Endodermal cell (in vitro differentiated cells): Measurements from ENCODE around the gene COPS3. TPM values are rescaled to one million over a fixed set of nuclear protein-coding genes. Genes with fewer than 3 reads are reported as not detected.
A peak's percentile ranks its signal among the peaks of the same experiment; 100 is the strongest.

Source experiments
- DNase-seq: peaks from one replicate; pipeline ENCODE4 v3.0.0-alpha.2; 2017
- H3K27ac ChIP-seq: 2 replicates; pipeline ENCODE4 v1.5.1; 2013; ENCODE audit warnings: mild to moderate bottlenecking, low read depth, low read length, moderate library complexity
- H3K27me3 ChIP-seq: 2 replicates; pipeline ENCODE4 v1.6.1; 2013; ENCODE audit warnings: mild to moderate bottlenecking, low read length, moderate library complexity; ENCODE audit not compliant: insufficient read depth, control insufficient read depth, poor library complexity, severe bottlenecking
- H3K36me3 ChIP-seq: 2 replicates; pipeline ENCODE4 v1.7.0; 2013; ENCODE audit warnings: mild to moderate bottlenecking, low read length, moderate library complexity; ENCODE audit not compliant: control insufficient read depth, insufficient read depth
- H3K4me1 ChIP-seq: one replicate; pipeline ENCODE4 v1.7.0; 2013; ENCODE audit warnings: low read length; ENCODE audit not compliant: control insufficient read depth, insufficient read depth
- H3K4me3 ChIP-seq: 2 replicates; pipeline ENCODE4 v1.5.1; 2013; ENCODE audit warnings: mild to moderate bottlenecking, low read length, moderate library complexity
- H3K9ac ChIP-seq: 2 replicates; pipeline ENCODE4 v1.6.1; 2013; ENCODE audit warnings: mild to moderate bottlenecking, low read length, moderate library complexity; ENCODE audit not compliant: poor library complexity, severe bottlenecking; ENCODE audit errors: extremely low read depth
- H3K9me3 ChIP-seq: 2 replicates; pipeline ENCODE4 v1.6.1; 2013; ENCODE audit warnings: mild to moderate bottlenecking, low read length, moderate library complexity; ENCODE audit not compliant: control insufficient read depth
- H3K27ac Mint-ChIP-seq: 2 replicates; pipeline ENCODE4 v1.8.0; 2020; ENCODE audit warnings: mixed read lengths
- H3K27me3 Mint-ChIP-seq: 2 replicates; pipeline ENCODE4 v1.8.0; 2021; ENCODE audit warnings: mild to moderate bottlenecking, mixed read lengths; ENCODE audit not compliant: insufficient read depth
- H3K36me3 Mint-ChIP-seq: 2 replicates; pipeline ENCODE4 v1.8.0; 2020; ENCODE audit warnings: low read depth, mixed read lengths
- H3K4me1 Mint-ChIP-seq: 2 replicates; pipeline ENCODE4 v1.8.0; 2020; ENCODE audit warnings: mixed read lengths
- H3K4me3 Mint-ChIP-seq: 2 replicates; pipeline ENCODE4 v1.8.0; 2020; ENCODE audit warnings: mild to moderate bottlenecking, moderate library complexity, mixed read lengths
- H3K9me3 Mint-ChIP-seq: 2 replicates; pipeline ENCODE4 v1.8.0; 2020; ENCODE audit warnings: mild to moderate bottlenecking, mixed read lengths
- CTCF ChIP-seq: fragments of 200-600 bp; sonication (generic); conservative IDR thresholded peaks from 2 replicates; pipeline ENCODE4 v1.5.0; 2021; ENCODE audit warnings: antibody characterized with exemption, mild to moderate bottlenecking
- WGBS, 2 experiments: methylation state at CpG; one replicate each; pipeline versions ENCODE4 v1.1.5 to v1.1.7; 2013; ENCODE audit warnings: missing lambda C conversion rate in 2 of 2, mixed read lengths in 1 of 2; ENCODE audit not compliant: insufficient coverage in 1 of 2, insufficient read length in 1 of 2; 5-methylcytosine and 5-hydroxymethylcytosine counted together
- total RNA-seq, 2 donors: library from RNA; stranded (reverse); fragmentation: NEBNext Ultra II Directional in 1 of 2; extraction: Animal tissue kit (Norgen Biotek cat#: 25700) in 1 of 2; gene quantifications; 2 replicates in 1 of 2; 3 replicates in 1 of 2; pipeline ENCODE4 v1.2.1, GENCODE V29; 2021

COPS3 gene
- total RNA-seq, 2 donors from 2014 or later, result 63.1 to 67.5 TPM

- H3K4me3 Mint-ChIP-seq, result no peak overlapping the region
- H3K9me3 ChIP-seq, result no peaks in the 10 kb centered on the region
- peak; percentile 38 for DNase-seq
- H3K4me1 ChIP-seq, result no peaks in the 10 kb centered on the region
- no peak overlapping the region for H3K9ac ChIP-seq
- no peak for TF ChIP-seq CTCF
- no peaks in the 10 kb centered on the region for H3K27me3 ChIP-seq
- no peaks in the 10 kb centered on the region for H3K4me1 Mint-ChIP-seq
- H3K36me3 Mint-ChIP-seq, result no peaks in the 10 kb centered on the region
- no peak overlapping the region for H3K4me3 ChIP-seq
- no peak overlapping the region for H3K27ac ChIP-seq
- WGBS, 2 experiments, result 91 to 92% methylated on average over 8 to 13 of the region's 13 CpGs
- H3K27me3 Mint-ChIP-seq, result no peaks in the 10 kb centered on the region
- no peaks in the 10 kb centered on the region for H3K9me3 Mint-ChIP-seq
- no peak overlapping the region for H3K27ac Mint-ChIP-seq
- no peaks in the 10 kb centered on the region for H3K36me3 ChIP-seq
These were observed 45.3 kb upstream of the COPS3 start for GRCh38 chr17:17326275-17326875.

DNA sequence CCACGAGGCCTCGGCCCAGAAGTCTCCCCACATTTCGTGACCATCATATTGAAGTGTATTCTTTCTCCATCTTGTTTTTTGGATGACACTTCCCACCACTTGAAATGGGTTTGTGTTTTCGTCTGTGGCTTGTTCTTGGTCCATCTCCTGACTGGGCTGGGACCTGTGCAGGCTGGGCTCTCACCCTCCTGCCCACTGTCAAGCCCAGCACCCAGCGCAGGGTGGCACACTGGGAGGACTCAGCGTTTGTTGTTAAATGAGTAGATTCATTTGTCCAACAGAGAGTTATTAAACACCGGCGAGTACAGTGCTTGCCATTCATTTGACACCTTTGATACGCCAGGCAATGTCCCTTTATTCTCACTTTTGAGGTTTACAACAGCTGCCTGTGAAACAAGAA, 44.8 kb upstream of the COPS3 start:
- Histone ChIP-seq H3K9me3 (no peaks in the 10 kb centered on the region), H3K36me3 (no peaks in the 10 kb centered on the region), H3K27me3 (no peaks in the 10 kb centered on the region), H3K4me3 (no peak overlapping the region), H3K4me1 (no peaks in the 10 kb centered on the region), H3K27ac (no peak overlapping the region), H3K9ac (no peak overlapping the region)
- no peak overlapping the region for H3K4me3 Mint-ChIP-seq
- no peaks in the 10 kb centered on the region for H3K36me3 Mint-ChIP-seq
- H3K27me3 Mint-ChIP-seq, result no peaks in the 10 kb centered on the region
- WGBS, 2 experiments, result 91 to 96% methylated on average over 8 to 9 of the region's 9 CpGs
- no peaks in the 10 kb centered on the region for H3K4me1 Mint-ChIP-seq
- no peak for TF ChIP-seq CTCF
- no peak for DNase-seq
- H3K27ac Mint-ChIP-seq, result no peak overlapping the region
- H3K9me3 Mint-ChIP-seq, result no peaks in the 10 kb centered on the region

- Histone ChIP-seq H3K4me3 (no peak overlapping the region), H3K27me3 (no peaks in the 10 kb centered on the region), H3K36me3 (no peaks in the 10 kb centered on the region), H3K27ac (no peak overlapping the region), H3K9ac (no peak overlapping the region), H3K4me1 (no peaks in the 10 kb centered on the region), H3K9me3 (no peaks in the 10 kb centered on the region)
- H3K27ac Mint-ChIP-seq, result no peak overlapping the region
- WGBS, 2 experiments, result 90 to 94% methylated on average over 10 of the region's 10 CpGs
- H3K36me3 Mint-ChIP-seq, result no peaks in the 10 kb centered on the region
- no peaks in the 10 kb centered on the region for H3K9me3 Mint-ChIP-seq
- TF ChIP-seq CTCF, result no peak
- no peaks in the 10 kb centered on the region for H3K27me3 Mint-ChIP-seq
- H3K4me3 Mint-ChIP-seq, result no peak overlapping the region
- H3K4me1 Mint-ChIP-seq, result no peaks in the 10 kb centered on the region
- peak; percentile 40 for DNase-seq
These were observed 44.2 kb upstream of the COPS3 start for GRCh38 chr17:17325228-17325627.
